SK-MEL-5 (cell line): ENCODE results near the gene ZNF414. TPM values are rescaled to one million over a fixed set of nuclear protein-coding genes. Genes with fewer than 3 reads are reported as not detected.
"Not testable (repeated sequence)": the region's sequence is repeated elsewhere in the genome, so short reads cannot be mapped to it uniquely, and the experiment has no call there.

Experiments used
- DNase-seq: peaks from one replicate; pipeline ENCODE4 v3.0.0-alpha.2; 2016; ENCODE audit warnings: low read depth, low spot score
- in situ Hi-C: cut with HindIII; loops from 2 replicates; pipeline ENCODE4 v1.10.0; 2016; ENCODE audit warnings: low sequenced_read_pairs, high pct_unique_total_duplicates, low pct_unique_long_range_greater_than_20kb
- polyA plus RNA-seq, 2 experiments: library from polyadenylated mRNA; depleted of rRNA; stranded (reverse); fragments of >200 nt; gene quantifications; 2 replicates each; pipeline ENCODE4 v1.2.3, GENCODE V29; 2015
- total RNA-seq: library from RNA; depleted of rRNA; stranded (reverse); fragments of >200 nt; shearing (Covaris generic); gene quantifications from 2 replicates; pipeline ENCODE4 v1.2.3, GENCODE V29; 2014; rRNA removed

ZNF414 gene
- total RNA-seq = 0.90 and 3.4 TPM in 2 replicates
- polyA plus RNA-seq (2015; cell fraction: cytosol; rRNA removed) = 15.3 and 17.1 TPM in 2 replicates
- polyA plus RNA-seq (2015; cell fraction: nucleus; rRNA removed) = 14.0 and 40.1 TPM in 2 replicates

DNA sequence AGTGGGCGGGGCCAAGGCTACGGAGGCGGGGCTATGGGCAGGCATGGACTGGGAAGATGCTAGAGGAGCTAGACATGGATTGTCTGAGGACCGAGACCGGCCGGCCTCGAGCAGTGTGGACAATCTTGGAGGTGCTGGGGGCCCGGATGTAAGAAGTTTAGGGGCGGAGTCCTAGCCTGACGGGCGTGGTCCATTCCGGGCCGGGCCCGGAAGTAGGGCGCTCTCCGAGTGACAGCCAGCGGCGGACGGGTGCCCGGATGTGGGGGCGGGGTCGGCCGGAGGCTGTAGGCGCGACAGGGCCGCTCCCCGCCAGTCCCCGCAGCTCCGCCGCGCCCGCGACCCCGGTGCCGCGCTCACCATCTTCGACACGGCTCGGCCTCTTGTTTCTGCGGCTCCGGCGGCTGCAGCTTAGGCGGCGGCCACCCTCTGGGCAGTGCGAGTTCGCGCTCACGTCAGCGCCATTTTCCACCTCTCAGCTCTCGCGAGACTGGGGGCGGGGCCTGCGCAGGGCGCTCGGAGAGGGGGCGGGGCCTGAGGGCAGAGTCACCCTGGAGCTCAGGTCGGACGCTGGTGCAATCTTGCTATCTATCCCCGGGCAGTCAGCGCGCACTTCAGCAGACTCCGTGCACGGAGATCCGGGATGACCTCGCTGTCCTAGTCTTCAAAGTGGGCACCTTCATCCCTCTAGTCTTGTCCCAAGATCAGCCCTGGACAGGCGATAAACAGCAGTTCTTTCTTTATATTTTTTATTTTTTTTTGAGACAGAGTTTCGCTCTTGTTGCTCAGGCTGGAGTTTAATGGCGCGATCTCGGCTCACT is at the start of gene ZNF414:
Gene ZNF414, minus strand, starts transcription at position 481 of the 818 bp plus-strand sequence. Its CDS starts 121 bp downstream, at position 360.
- peak; percentile 92 for DNase-seq
- in situ Hi-C loops = no loop called here

DNA sequence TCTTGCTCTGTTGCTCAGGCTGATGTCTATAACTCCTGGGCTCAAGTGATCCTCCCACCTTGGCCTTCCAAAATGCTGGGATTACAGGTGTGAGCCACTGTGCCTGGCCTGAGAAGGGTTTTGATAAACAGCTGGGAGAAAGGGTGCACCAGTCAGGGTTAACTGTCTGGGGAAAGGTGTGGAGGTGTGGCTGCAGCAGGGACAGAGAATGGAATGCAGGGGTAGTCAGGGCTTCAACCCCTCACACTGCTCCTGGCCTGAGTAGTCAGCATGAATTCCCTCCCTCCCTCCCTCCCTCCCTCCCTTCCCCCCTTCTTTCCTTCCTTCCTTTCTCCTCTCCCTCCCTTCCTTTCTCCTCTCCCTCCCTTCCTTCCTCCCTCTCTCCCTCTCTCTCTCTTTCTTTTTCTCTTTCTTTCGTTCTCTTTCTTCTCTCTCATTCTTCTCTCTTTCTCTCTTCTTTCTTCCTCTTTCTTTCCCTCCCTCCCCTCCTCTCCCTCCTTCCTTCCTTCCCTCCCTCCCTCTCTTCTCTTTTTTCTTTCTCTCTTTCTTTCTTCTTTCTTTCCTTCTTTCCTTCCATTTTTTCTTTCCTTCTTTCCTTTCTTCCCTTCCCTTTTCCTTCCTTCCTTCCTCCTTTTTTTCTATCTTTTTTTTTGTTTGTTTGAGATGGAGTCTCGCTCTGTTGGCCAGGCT is 47.3 kb upstream of the ZNF414 start:
- in situ Hi-C loops = no loop called here
- no peak for DNase-seq

DNA sequence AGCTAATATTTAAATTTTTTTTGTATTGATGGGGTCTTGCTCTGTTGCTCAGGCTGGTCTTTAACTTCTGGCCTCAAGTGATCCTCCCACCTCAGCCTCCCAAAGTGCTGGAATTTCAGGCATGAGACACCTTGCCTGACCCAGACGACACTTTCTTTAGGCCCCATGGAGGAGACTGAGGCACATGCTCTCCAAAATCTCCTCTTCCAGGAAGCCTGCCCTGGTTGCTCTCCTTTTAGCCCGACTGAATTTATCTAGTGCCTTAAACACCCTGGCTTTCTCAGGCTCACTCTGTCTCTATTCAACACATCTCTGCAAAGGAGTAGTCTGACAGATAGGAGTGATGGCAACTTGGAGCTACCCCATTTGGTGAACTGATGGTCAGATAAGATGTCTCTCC is 44.4 kb upstream of the ZNF414 start:
- in situ Hi-C loops = no loop called here

GRCh38 chr19:8557642-8558238 is 43.8 kb upstream of the ZNF414 start:
- in situ Hi-C loops = no loop called here

More for the DNA sequence above, 44.4 kb upstream of the ZNF414 start:
- no peak for DNase-seq

DNA sequence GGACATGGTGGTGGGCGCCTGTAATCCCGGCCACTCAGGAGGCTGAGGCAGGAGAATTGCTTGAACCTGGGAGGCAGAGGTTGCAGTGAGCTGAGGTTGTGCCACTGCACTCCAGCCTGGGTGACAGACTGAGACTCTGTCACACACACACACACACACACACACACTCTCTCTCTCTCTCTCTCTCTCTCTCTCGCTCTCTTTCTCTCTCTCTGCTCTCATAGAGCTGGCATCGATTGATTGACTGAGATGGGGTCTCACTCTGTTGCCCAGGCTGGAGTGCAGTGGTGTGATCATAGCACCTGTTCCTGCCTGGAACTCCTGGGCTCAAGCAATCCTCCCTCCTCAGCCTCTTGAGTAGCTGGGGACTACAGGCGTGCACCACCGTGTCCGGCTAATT is 39.8 kb upstream of the ZNF414 start:
- DNase-seq, in situ Hi-C loops: not testable (repeated sequence)

More at GRCh38 chr19:8557642-8558238, 43.8 kb upstream of the ZNF414 start:
- no peak for DNase-seq

GRCh38 chr19:8552810-8553209 is 38.8 kb upstream of the ZNF414 start:
- in situ Hi-C loops = no loop called here

GRCh38 chr19:8550070-8550469 is 36.1 kb upstream of the ZNF414 start:
- DNase-seq = no peak
- in situ Hi-C loops = no loop called here

More at GRCh38 chr19:8552810-8553209, 38.8 kb upstream of the ZNF414 start:
- peak; percentile 66 for DNase-seq

DNA sequence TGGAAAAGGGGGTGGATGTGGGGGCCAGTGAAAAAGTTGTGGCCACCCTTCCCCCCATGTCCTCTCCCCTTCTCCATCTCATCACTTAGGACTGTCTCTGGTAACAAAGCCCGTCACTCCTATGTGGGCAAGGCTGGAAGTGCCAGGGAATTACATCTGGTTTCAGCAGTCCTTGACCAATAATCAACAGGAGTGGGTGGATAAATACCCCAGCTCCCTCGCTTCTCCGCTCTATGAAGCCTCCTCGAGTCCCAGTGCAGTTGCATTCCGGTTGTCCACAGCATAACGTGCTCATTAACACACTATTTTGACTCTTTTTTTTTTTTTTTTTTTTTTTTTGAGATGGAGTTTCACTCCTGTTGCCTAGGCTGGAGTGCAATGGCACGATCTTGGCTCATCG is 31.8 kb upstream of the ZNF414 start:
- in situ Hi-C loops = no loop called here

GRCh38 chr19:8544168-8544567 is 30.2 kb upstream of the ZNF414 start:
- in situ Hi-C loops = no loop called here
- no peak for DNase-seq

More for the DNA sequence above, 31.8 kb upstream of the ZNF414 start:
- no peak for DNase-seq

GRCh38 chr19:8539621-8540149 is 25.7 kb upstream of the ZNF414 start:
- in situ Hi-C loops = no loop called here
- DNase-seq = no peak

DNA sequence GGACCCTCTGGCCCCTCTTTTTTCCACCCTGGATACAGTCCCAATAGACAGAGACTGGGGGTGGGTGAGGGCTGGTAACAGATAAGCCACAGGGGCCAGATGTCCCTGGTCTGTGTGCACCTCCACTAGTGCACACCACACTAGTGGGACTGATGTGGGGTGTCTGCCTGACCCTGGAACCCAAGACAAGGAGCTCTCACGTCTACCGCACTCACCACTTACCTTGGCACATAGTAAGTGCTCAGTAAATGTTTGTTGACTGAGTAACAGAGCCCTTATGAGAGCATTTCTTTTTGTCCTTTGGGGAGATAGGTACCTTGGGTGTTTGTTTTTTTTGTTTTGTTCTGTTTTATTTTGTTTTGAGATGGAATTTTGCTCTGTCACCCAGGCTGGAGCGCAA is 23.1 kb upstream of the ZNF414 start:
- DNase-seq = no peak
- in situ Hi-C loops = no loop called here

DNA sequence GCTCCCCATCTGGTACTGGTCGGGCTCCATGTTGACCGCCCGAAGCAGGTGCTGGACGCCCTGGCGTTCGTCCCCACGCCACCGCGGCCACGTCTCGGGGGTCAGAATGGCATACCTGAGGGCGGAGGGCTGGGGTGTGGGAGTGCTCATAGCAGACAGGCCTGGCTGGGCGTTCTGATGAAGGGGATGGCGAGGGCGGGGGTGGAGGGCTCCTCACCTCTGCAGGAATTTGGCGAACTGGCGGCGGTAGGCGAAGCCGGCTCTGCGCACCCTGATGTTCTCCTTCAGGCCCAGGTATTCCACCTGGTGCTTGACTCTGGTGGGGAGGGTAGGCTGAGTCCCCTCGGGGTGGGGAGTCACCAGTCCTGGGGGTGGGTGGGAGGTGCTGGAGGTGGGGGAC is 22.3 kb upstream of the ZNF414 start:
- in situ Hi-C loops = no loop called here
- DNase-seq = no peak

DNA sequence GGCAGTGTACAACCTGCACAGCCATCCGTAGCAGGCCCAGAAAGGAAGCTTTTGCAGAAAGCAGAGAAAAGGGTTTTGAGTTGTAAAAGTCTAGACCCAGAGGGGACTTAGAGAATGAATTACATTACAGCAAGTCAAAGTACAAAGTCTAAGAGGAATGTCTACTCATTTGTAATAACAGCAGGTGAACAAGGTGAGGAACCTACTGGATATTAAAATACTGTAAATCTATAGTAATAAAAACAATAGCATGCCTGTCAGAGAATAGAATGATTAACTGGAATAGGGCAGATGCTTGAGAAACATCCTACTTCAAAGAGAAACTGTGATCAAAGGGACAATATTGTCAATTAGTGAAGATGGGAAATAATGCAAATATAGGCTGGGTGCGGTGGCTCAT is 18.3 kb upstream of the ZNF414 start:
- in situ Hi-C loops = no loop called here
- no peak for DNase-seq

- no peak for DNase-seq
- in situ Hi-C loops = no loop called here
Measured at GRCh38 chr19:8531470-8531869, 17.5 kb upstream of the ZNF414 start.

GRCh38 chr19:8530061-8530679 is 16.2 kb upstream of the ZNF414 start:
- DNase-seq = no peak
- in situ Hi-C loops = no loop called here

DNA sequence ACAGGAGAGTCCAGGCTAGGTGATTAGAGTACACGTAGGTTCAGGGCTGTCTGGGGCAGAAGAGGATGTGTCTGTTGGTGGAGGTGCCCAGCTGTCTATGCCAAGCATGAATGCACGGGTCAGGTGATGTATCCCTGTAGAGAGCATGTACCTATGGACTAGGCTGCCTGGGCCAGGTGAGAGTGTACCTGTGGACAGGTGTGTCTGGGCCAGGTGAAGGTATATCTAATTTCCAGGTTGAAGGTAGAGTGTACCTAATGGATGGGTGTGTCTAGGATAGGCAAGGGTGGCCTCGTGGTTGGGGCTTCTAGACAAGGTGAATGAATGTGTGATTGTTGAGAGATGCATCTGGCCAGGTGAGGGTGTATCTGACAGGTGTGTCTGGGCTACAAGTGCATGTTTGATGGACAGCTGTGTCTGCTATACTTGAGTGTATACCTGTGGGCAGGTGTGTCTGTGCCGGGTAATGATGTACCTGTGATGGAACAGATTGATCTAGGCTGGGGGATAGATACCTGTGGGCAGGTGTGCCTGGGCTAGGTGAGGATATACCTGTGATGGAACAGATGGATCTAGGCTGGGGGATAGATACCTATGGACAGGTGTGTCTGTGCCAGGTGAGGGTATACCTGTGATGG is 15.5 kb upstream of the ZNF414 start:
- DNase-seq = no peak

DNA sequence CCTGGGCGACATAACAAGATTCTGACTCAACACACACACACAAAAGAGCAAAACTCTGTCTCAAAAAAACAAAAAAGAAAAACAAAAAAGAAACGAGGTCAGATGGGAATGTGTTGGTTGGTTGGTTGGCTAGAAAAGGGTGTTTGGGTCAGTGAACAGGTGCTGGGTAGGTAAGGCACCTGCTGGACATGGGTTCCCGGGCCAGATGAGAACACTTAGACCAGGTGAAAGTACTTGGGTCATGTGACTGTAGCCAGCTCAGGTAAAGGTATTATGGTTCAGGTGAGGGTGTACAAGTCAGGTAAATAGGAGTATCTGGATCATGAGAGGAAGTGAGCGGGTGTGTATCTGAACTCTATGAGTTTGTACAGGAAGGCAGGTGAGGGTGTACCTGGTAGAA is 14.5 kb upstream of the ZNF414 start:
- in situ Hi-C loops = no loop called here
- no peak for DNase-seq

More for the DNA sequence above, 15.5 kb upstream of the ZNF414 start:
- in situ Hi-C loops = no loop called here
